ENCODE measurements around the gene SNAI1.
"Not testable (repeated sequence)": the region's sequence is repeated elsewhere in the genome, so short reads cannot be mapped to it uniquely, and the experiment has no call there.

SNAI1 gene

GRCh38 chr20:49964964-49965780 lies 17.6 kb upstream of the SNAI1 start:
- peak in 1 of 2 experiments; percentile 39 for DNase-seq

- DNase-seq, result no peak
These were observed 16.9 kb upstream of the SNAI1 start for GRCh38 chr20:49965781-49966305.

- DNase-seq, result no peak
These were observed 15.9 kb upstream of the SNAI1 start for GRCh38 chr20:49966861-49967260.

GRCh38 chr20:49969234-49969633 lies 13.5 kb upstream of the SNAI1 start:
- DNase-seq, result no peak

GRCh38 chr20:49969946-49970345 lies 12.8 kb upstream of the SNAI1 start:
- no peak for DNase-seq

GRCh38 chr20:49970498-49970897 lies 12.3 kb upstream of the SNAI1 start:
- no peak for DNase-seq

GRCh38 chr20:49973981-49974380 lies 8.8 kb upstream of the SNAI1 start:
- no peak for DNase-seq

GRCh38 chr20:49976542-49976941 lies 6.2 kb upstream of the SNAI1 start:
- no peak for DNase-seq

GRCh38 chr20:49977740-49978139 lies 5.0 kb upstream of the SNAI1 start:
- not testable (repeated sequence) for DNase-seq

GRCh38 chr20:49978685-49979029 lies 4.1 kb upstream of the SNAI1 start:
- DNase-seq, result no peak

GRCh38 chr20:49979030-49979832 lies 3.5 kb upstream of the SNAI1 start:
- peak; percentile 63 to 70 for DNase-seq

GRCh38 chr20:49980140-49981008 lies 2.4 kb upstream of the SNAI1 start:
- peak; percentile 22 to 49 for DNase-seq

GRCh38 chr20:49981218-49982071 lies 1.3 kb upstream of the SNAI1 start:
- no peak for DNase-seq

- no peak for DNase-seq
These were observed 771 bp upstream of the SNAI1 start for GRCh38 chr20:49982072-49982345.

GRCh38 chr20:49983123-49983847 lies 505 bp downstream of the SNAI1 start:
- no peak for DNase-seq

- DNase-seq, result no peak
These were observed 1.1 kb downstream of the SNAI1 start for GRCh38 chr20:49983848-49984408.

GRCh38 chr20:49984426-49985153 lies 1.8 kb downstream of the SNAI1 start:
- DNase-seq, result no peak

- DNase-seq, result no peak
These were observed 2.4 kb downstream of the SNAI1 start for GRCh38 chr20:49985157-49985556.

- DNase-seq, result peak; percentile 58 to 65
These were observed 2.8 kb downstream of the SNAI1 start for GRCh38 chr20:49985617-49986016.

GRCh38 chr20:49986049-49986448 lies 3.3 kb downstream of the SNAI1 start:
- no peak for DNase-seq

All from NCI-H524 (cell line).